Right kidney (tissue), 1 donor: ENCODE data around the gene FAM135A.
"Not testable (repeated sequence)": the region's sequence is repeated elsewhere in the genome, so short reads cannot be mapped to it uniquely, and the experiment has no call there.

Experiments used
- DNase-seq: peaks from one replicate; pipeline ENCODE4 v3.0.0-alpha.2; 2016

FAM135A gene

DNA sequence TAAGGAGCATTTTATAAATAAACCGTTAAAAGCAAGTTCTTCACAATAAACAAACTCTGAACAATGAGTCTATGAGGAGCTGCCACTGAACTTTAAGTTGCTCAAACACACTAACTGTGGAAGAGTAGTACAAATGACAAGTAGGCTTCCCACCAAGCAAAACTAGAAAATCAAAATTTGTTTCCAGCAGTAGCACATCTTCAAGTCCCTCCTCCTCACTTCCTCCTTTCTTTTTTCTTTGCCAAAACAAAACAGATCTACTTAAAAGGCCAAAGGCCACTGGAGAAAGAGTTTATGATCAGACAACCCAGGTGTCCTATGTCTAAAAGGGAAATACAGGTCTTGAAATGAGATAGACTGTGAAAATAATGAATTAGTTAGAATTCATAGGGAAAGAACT is 17.1 kb upstream of the FAM135A start:
- no peak for DNase-seq

- no peak for DNase-seq
Measured at GRCh38 chr6:70396796-70397729, 16.2 kb upstream of the FAM135A start.

DNA sequence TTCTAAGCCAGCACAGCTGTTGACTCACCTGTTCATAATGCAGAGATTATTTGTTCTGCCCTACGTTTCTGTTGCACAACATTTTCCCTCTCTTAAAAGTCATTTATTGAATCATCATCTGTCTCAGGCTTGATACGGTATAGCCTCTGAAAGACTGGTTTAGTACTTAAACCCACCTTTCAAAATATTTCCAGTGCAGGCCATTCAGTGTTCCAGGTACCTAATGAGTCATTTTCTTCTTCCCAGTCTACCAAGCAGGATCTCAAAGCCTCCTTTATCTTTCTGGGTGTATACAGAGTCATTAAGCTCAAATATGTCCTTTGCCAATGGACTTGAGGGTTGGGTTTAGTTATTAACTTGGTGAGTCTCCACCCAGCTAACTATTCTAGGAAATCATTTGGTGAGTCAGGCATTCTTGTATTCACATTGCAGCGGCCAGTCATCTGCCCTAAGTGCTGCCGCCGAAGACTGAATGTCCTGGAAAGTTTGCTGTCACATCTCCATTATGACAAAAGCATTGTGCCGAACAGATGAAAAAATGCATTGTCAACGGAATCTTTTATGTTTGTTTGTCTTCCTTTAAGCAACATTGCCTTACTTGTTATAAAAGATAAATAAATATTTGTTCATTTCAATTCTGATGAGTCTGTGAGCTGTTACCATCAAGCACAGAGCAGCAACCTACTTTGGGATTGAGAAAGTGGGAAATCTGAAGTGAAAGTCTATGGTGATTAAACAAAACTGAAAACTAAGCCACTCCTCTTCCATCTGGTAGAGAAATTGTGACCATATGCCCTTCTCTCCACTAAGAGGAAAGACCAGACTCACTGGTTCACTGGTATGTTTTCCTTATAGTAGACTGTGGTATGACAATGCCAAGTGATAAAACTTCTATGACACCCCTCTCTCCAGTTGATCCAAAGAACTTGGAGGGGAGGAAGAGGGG is 14.3 kb upstream of the FAM135A start:
- peak; percentile 12 for DNase-seq

DNA sequence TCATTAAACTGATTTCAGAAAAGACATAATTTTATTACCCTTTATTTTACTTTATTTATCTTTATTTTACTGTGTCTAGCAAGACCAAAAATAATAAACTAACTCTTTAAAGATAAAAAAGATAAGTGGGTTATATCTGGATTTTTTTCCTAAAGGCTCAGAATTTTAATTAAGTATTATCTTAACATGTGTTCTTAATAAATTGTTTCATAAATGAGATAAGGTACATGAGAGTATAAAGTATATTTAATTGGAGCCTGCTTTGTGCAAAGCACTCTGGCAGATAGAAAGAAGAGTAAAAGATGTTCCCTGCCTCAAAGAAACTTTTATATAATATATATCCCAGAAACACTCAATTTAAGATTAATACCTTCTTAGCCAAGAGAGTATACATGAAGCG is 8.7 kb upstream of the FAM135A start:
- no peak for DNase-seq

- DNase-seq = no peak
Measured at GRCh38 chr6:70409216-70409615, 4.1 kb upstream of the FAM135A start.

- no peak for DNase-seq
Measured at GRCh38 chr6:70411542-70412251, 1.6 kb upstream of the FAM135A start.

- no peak for DNase-seq
Measured at GRCh38 chr6:70412252-70413113, 825 bp upstream of the FAM135A start.

GRCh38 chr6:70413992-70414494 is 735 bp downstream of the FAM135A start:
- DNase-seq = no peak

DNA sequence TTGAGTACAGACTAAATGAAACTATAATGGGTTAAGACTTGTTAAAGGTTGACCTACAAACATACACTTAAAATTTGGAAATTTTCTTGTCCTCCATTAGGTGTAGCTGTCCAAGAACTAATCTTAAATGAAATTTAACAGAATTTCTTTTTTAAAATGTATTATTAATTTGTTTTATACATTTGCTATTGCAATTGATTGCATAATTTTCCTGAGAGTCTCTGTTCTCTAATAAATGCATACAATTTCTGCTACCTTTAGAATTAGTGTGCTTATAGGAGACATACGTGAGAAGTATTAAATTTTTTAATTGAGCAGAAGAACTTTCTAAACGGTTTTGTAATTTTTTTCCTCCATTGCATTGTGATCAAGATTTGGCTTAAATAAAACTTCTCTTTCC is 1.5 kb downstream of the FAM135A start:
- no peak for DNase-seq

GRCh38 chr6:70415247-70415646 is 1.9 kb downstream of the FAM135A start:
- no peak for DNase-seq

- no peak for DNase-seq
Measured at GRCh38 chr6:70415660-70416059, 2.4 kb downstream of the FAM135A start.

DNA sequence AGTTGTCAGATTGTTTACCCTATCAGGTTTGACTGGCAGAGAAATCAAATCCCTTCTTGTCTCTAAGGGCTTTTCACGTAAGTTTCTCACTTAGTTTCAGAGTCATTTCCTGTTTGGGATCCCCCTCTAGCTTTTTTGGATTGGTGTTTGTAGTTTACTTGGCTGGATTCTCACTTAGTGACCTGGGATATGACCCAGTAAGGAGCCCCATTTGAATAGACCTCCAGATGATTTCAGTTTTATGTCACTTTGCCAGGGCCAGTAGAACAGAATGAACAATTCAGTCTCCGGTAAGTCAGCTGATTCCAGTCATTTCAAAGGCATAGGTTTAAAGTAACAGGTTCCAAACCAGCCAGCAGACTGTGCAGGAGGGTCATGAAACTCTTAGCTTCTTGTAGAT is 8.2 kb downstream of the FAM135A start:
- no peak for DNase-seq

- peak; percentile 25 for DNase-seq
Measured at GRCh38 chr6:70423189-70424134, 10.2 kb downstream of the FAM135A start.

- peak; percentile 4 for DNase-seq
Measured at GRCh38 chr6:70424291-70424690, 11.0 kb downstream of the FAM135A start.

GRCh38 chr6:70436320-70436719 is 23.0 kb downstream of the FAM135A start:
- DNase-seq = no peak

DNA sequence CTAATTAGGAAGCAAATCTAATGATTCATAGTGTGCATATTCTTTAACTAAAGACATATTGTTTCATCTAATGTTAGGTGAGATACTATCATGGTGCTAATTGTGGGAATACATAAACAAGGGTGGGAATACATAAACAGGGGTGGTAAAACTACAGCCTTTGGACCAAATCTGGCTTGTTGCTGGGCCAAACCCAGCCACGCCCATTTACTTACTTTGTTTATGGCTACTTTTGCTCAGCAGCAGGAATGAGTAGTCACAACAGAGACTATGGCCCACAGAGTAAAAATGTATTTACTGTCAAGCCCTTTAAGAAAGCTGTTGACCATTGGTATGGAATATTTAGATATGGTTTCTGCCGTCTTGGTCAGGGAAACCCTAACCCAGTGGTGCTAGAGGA is 31.7 kb downstream of the FAM135A start:
- no peak for DNase-seq

DNA sequence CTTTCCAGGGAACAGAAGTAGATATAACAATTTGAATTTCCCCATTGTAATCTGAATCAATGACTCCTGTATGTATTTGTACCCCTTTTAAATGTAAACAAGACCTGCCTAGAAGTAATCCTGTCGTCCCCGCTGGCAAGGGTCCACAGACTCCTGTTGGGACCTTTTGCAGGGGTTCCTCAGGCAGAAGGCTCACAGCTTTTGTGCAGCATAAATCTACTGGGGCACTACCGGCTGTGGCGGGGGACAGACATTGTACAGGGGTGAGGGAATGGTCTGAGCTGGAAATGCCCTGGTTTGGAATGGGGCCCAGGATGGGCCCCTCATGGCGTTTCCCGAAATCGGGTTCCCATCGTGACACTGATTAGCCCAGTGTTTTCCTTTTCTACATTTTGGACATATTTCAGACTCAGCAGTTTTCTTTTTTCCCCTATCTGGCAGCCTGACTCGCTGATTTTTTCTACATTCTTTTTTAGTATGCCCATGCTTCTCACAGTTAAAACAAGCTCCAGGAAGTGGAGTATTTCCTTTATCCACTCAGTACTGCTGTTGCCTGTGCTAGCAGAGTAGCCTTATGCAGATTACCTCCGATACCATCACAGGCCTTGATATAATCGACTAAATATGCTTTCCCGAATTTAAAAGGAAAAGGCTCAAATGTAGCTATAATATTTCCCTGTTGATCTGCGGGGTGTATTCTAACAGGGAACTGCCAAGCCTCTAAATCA is 34.2 kb downstream of the FAM135A start:
- DNase-seq = not testable (repeated sequence)

- DNase-seq = not testable (repeated sequence)
Measured at GRCh38 chr6:70453899-70454298, 40.6 kb downstream of the FAM135A start.

- DNase-seq = no peak
Measured at GRCh38 chr6:70456735-70457134, 43.4 kb downstream of the FAM135A start.
